ENCODE results near the gene TARP.

Gene TARP

GRCh38 chr7:38321050-38321449, 47.6 kb upstream of the TARP start:
- Histone ChIP-seq H3K4me3 (no peak overlapping the region), H3K4me1 (no peaks in the 10 kb centered on the region), H3K9me3 (no peaks in the 10 kb centered on the region), H3K36me3 (ENCODE audit: low read depth, missing control alignments) (no peaks in the 10 kb centered on the region), H3K27me3 (no peaks in the 10 kb centered on the region), H3K27ac (no peak overlapping the region)
- TF ChIP-seq POLR2A (IDR thresholded peaks at IDR 0.05) (no peak), CTCF (IDR thresholded peaks at IDR 0.05) (no peak)
- intact Hi-C loops (cut with DNase I; ENCODE audit: low total_unique reads) = no loop called here
- no peak for DNase-seq

GRCh38 chr7:38319873-38320272, 46.4 kb upstream of the TARP start:
- Histone ChIP-seq H3K27ac (no peak overlapping the region), H3K9me3 (no peaks in the 10 kb centered on the region), H3K36me3 (ENCODE audit: low read depth, missing control alignments) (no peaks in the 10 kb centered on the region), H3K4me1 (no peaks in the 10 kb centered on the region), H3K4me3 (no peak overlapping the region), H3K27me3 (no peaks in the 10 kb centered on the region)
- 47 to 48% methylated on average over 2 of the region's 2 CpGs for WGBS, 2 donors
- TF ChIP-seq CTCF (IDR thresholded peaks at IDR 0.05) = no peak
- TF ChIP-seq POLR2A (IDR thresholded peaks at IDR 0.05) = no peak
- DNase-seq = no peak
- intact Hi-C loops (cut with DNase I; ENCODE audit: low total_unique reads) = no loop called here

- Histone ChIP-seq H3K9me3 (no peaks in the 10 kb centered on the region), H3K4me1 (no peaks in the 10 kb centered on the region), H3K27ac (no peak overlapping the region), H3K4me3 (no peak overlapping the region), H3K36me3 (ENCODE audit: low read depth, missing control alignments) (no peaks in the 10 kb centered on the region), H3K27me3 (no peaks in the 10 kb centered on the region)
- peak; percentile 38 for DNase-seq
- intact Hi-C loops (cut with DNase I; ENCODE audit: low total_unique reads) = no loop called here
- no peak for TF ChIP-seq POLR2A (IDR thresholded peaks at IDR 0.05)
- TF ChIP-seq CTCF (IDR thresholded peaks at IDR 0.05) = peak in 2 of 3 experiments; percentile 13 to 30
- WGBS, 2 donors = 29% methylated on average over 4 of the region's 4 CpGs
These were observed 45.5 kb upstream of the TARP start for GRCh38 chr7:38318803-38319416.

GRCh38 chr7:38318241-38318640, 44.8 kb upstream of the TARP start:
- Histone ChIP-seq H3K4me1 (no peaks in the 10 kb centered on the region), H3K27me3 (no peaks in the 10 kb centered on the region), H3K27ac (no peak overlapping the region), H3K36me3 (ENCODE audit: low read depth, missing control alignments) (no peaks in the 10 kb centered on the region), H3K4me3 (no peak overlapping the region), H3K9me3 (no peaks in the 10 kb centered on the region)
- no peak for DNase-seq
- intact Hi-C loops (cut with DNase I; ENCODE audit: low total_unique reads) = no loop called here
- TF ChIP-seq POLR2A (IDR thresholded peaks at IDR 0.05) = no peak
- 80 to 85% methylated on average over 9 of the region's 9 CpGs for WGBS, 2 donors

GRCh38 chr7:38317515-38317914, 44.1 kb upstream of the TARP start:
- Histone ChIP-seq H3K27me3 (no peaks in the 10 kb centered on the region), H3K36me3 (ENCODE audit: low read depth, missing control alignments) (no peaks in the 10 kb centered on the region), H3K4me1 (no peaks in the 10 kb centered on the region), H3K9me3 (no peaks in the 10 kb centered on the region), H3K4me3 (no peak overlapping the region), H3K27ac (no peak overlapping the region)
- DNase-seq = no peak
- WGBS, 2 donors = 86 to 87% methylated on average over 8 to 9 of the region's 9 CpGs
- TF ChIP-seq CTCF (IDR thresholded peaks at IDR 0.05) = no peak
- TF ChIP-seq POLR2A (IDR thresholded peaks at IDR 0.05) = no peak
- intact Hi-C loops (cut with DNase I; ENCODE audit: low total_unique reads) = no loop called here
